Activated CD4-positive, alpha-beta T cell treated with anti-CD3 and anti-CD28 coated beads, Interleukin-10, Interleukin-2, amounts not matched to agents 100 ng/mL and 50 ng/mL, durations not matched to agents 16 hours and 8 hours (primary cell): Measurements from ENCODE around the gene RNF126.
A peak's percentile ranks its signal among the peaks of the same experiment; 100 is the strongest.
"Not testable (repeated sequence)": the region's sequence is repeated elsewhere in the genome, so short reads cannot be mapped to it uniquely, and the experiment has no call there.

Source experiments
- DNase-seq: peaks from one replicate; pipeline ENCODE4 v3.0.0-alpha.2; 2020

The RNF126 gene

GRCh38 chr19:645912-646778 is 16.9 kb downstream of the RNF126 start:
- no peak for DNase-seq

- no peak for DNase-seq
Observed at GRCh38 chr19:644789-645188, 18.2 kb downstream of the RNF126 start.

- no peak for DNase-seq
Observed at GRCh38 chr19:644363-644762, 18.7 kb downstream of the RNF126 start.

- no peak for DNase-seq
Observed at GRCh38 chr19:643736-644135, 19.3 kb downstream of the RNF126 start.

DNA sequence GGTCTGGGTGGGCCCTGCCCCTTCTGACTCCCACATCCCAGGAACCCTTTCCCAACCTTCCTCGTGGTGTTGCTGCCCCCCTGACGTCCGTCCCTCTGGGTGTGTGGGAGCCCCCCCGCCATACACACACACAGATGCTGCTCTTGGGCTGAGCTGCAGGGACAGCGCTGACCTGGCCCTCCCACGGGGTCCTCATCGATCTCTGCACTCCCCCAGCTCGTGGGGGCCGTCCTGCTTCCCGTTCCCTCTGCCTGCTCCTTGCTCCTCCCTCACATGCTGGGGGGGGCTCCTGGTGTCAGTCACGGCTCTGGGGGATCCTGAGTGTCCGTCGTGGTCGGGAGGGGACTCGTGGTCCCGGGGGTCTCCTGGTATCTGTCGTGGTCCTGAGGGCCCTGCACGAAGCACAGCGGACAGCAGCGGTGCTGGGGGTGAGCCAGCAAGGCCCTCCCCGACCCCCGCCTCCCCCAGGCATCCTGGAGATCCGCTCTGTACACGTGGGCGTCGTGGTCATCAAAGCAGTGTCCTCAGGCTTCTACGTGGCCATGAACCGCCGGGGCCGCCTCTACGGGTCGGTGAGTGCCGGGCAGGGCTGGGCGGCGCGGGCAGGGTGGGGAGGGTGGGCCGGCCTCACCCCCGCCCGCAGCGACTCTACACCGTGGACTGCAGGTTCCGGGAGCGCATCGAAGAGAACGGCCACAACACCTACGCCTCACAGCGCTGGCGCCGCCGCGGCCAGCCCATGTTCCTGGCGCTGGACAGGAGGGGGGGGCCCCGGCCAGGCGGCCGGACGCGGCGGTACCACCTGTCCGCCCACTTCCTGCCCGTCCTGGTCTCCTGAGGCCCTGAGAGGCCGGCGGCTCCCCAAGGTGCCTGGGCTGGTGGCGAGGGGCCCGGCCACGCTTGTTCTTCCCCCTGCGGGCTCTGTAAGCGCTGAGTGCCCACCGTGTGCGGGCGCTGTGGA is 20.0 kb downstream of the RNF126 start:
- no peak for DNase-seq

DNA sequence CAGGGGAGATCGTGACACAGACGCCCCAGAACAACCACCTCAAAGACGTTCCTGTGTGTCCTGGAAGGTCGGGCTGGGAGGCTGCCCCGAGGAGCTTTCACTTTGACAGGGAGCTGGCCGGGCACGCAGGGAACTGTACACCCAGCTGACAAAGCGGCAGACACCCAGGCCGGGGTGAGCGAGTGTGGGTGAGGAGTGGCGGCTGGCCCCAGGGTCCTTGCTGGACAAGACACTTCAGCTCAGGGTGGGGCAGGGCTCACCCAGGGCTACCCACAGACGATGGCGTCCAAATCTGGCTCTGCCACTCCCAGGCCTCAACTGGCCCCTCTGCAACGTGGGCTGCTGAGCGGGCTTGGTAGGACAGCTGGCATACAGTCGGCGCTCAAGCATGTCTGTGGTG is 21.3 kb downstream of the RNF126 start:
- DNase-seq = no peak

GRCh38 chr19:640606-641189 is 22.3 kb downstream of the RNF126 start:
- DNase-seq = no peak

DNA sequence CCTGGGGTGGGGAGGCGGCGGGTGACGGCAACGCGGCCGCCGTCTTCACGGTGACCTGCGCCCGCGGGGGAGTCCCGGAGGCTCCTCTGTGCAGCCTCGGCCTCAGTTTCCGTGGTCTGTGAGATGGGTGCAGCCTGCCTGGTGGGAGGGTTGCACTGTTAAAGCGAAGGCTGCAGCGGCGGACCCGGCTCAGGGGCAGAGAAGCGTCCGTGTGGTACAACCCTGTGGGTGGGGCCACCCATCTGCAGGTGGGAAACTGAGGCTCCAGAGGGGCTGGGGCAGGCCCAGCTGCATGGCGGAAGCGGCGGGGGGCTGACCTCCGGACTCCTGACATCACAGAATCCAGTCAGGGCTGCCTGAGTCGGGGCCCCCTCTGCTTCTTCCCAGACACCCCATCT is 22.9 kb downstream of the RNF126 start:
- DNase-seq = no peak

- DNase-seq = peak; percentile 95
Observed at GRCh38 chr19:639253-640160, 23.5 kb downstream of the RNF126 start, which contains the start of gene FGF22. FGF22 (plus strand) TSS chr19:639879; CDS start chr19:639926, 47 bp downstream.

DNA sequence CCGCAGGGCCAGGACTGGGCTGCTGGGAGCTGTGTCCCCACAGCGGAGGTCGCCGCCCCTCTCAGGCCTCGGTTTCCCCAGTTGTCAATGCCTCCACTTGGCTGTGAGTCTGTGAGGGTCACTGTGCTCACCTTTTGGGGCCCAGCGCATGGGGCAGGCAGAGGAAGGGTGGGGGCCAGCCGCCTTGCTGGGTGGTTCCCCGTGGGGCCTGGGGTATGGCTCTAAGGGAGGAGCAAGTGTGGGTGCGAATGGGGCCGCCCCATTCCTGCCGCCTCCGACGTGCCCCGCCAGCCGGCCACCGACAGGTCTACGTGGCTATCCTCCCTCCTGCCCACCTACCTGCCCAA is 24.1 kb downstream of the RNF126 start:
- DNase-seq = no peak

GRCh38 chr19:634975-635652 is 27.9 kb downstream of the RNF126 start:
- DNase-seq = no peak

DNA sequence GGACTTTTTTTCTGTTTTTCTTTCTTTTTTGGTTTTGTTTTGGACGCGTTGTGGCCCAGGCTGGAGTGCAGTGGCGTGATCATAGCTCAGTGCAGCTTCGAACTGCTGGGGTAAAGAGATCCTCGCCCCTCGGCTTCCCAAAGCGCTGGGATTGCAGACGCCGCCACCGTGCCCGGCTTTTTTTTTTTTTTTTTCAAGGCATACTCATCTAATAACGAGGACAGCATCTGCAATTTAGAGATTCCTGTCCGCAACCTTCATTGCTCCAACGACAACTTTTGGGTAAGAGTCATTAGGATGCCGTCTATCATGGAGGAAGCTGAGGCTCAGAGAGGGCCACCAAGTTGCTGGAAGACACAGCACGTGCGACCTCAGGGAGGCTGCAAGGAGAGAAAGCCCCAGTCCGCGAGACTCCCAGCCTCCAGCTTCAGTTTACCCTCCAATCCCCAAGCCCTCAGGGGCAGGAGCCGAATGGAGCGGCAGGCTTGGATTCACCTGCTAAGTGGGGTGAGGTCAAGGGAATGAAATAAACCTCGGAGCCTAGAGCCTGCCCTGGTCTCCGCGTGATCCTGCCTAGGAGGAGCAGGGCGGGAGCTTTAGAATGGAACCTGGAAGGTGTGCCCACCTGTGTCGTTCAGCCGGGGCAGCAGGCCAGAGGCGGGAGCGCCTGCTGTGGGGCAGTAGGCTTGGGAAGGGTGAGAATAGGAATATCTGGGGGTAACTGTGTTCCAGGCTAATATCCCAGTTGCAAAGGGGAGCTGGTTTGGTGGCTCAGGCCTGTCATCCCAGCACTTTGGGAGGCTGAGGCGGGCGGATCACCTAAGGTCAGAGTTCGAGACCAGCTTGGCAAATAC is 29.0 kb downstream of the RNF126 start:
- no peak for DNase-seq

DNA sequence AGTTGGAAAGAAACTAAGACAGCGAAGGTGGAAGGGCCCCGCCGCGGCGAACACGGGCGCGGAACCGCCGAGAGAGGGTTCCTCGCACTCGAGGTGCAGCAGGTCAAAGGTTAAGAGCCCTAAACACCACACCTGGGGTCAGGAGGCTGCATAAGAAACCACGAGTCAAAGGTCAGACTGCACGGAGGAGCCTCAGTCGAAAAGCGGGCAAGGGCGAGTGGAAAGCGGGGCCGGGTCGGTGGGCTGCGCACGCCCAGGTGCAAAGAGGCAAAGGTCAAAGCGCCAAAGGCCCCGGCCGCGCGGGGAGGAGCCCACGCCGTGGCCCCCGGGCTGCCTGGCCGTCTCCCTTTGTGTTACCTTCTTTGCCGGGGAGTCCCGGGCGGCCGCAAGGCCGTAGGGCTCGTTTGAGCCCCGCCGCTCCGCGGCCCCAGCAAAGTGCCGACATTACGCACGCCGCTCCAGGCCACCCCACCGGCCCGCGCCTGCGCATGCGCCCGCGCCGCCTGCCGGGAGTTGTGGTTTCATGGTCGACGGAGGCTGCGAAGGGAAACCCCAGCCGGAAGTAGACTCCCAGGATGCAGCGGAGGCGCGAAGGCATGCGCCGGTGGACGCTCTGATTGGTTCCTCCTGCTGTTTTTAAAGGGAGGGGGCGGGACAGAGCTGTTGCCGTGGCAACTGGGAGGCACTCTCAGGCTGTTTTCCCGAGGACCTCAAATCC is 29.8 kb downstream of the RNF126 start, which contains the start of gene POLRMT:
Gene POLRMT, minus strand, starts transcription at position 470 of the 718 bp plus-strand sequence. Its CDS starts 25 bp downstream, at position 445.
- peak; percentile 99 for DNase-seq

- DNase-seq = peak; percentile 65
Observed at GRCh38 chr19:632579-633067, 30.4 kb downstream of the RNF126 start.

- no peak for DNase-seq
Observed at GRCh38 chr19:629961-630714, 32.9 kb downstream of the RNF126 start.

- not testable (repeated sequence) for DNase-seq
Observed at GRCh38 chr19:629515-629914, 33.5 kb downstream of the RNF126 start.

DNA sequence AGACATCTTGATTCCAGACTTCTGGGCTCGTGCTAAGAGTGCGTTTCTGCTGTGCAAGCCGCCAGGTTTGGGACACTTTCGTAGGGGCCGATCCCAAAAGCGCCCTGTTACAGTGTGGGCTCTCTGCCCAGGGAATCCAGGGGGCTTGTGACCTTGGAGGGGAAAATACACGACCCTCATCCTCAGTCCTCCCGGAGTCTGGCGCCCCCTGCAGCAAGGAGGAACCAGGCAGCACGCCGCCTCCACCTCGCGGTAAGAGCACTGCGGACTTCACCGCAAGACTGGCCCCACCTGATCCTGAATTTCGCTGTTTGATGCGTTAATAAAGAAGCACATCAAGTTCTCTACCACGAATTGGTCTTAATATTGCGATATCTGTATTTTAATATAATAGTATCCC is 34.8 kb downstream of the RNF126 start:
- DNase-seq = no peak

- not testable (repeated sequence) for DNase-seq
Observed at GRCh38 chr19:626566-626965, 36.4 kb downstream of the RNF126 start.

DNA sequence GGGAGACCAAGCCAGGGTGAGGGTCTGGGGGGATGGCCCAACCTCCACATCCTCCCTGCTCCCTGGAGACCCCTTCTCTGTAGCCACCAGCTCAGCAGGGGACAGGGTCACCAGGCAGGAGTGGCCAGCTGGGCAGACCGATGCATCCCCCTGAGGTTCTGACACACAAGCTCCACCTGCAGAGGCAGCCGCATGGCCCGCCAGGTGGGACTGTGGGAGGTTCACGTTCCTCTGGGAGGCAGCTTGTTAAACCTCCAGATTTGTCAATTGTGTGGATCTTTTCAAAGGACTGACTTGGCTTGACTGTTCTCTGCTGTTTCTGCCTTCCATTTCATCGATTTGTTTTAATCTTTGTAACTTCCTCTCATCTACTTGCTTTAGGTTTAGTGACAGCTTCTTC is 37.8 kb downstream of the RNF126 start:
- no peak for DNase-seq
